Tongue (tissue), 2 donors: ENCODE results near the gene ARHGAP12. TPM values are rescaled to one million over a fixed set of nuclear protein-coding genes. Genes with fewer than 3 reads are reported as not detected.
A peak's percentile ranks its signal among the peaks of the same experiment; 100 is the strongest.
"Not testable (repeated sequence)": the region's sequence is repeated elsewhere in the genome, so short reads cannot be mapped to it uniquely, and the experiment has no call there.

Experiments
- DNase-seq: peaks from one replicate; pipeline ENCODE4 v3.0.0-alpha.2; 2015
- total RNA-seq: library from RNA; depleted of rRNA; stranded (reverse); fragments of >200 nt; gene quantifications from one replicate; pipeline ENCODE4 v1.2.3, GENCODE V29; 2014

The ARHGAP12 gene
- total RNA-seq, 1 donor from 2014 or later, result 62.6 TPM

GRCh38 chr10:31819391-31819820 is 109.2 kb downstream of the ARHGAP12 start:
- DNase-seq, result peak; percentile 49

GRCh38 chr10:31816318-31816717 is 112.3 kb downstream of the ARHGAP12 start:
- no peak for DNase-seq

DNA sequence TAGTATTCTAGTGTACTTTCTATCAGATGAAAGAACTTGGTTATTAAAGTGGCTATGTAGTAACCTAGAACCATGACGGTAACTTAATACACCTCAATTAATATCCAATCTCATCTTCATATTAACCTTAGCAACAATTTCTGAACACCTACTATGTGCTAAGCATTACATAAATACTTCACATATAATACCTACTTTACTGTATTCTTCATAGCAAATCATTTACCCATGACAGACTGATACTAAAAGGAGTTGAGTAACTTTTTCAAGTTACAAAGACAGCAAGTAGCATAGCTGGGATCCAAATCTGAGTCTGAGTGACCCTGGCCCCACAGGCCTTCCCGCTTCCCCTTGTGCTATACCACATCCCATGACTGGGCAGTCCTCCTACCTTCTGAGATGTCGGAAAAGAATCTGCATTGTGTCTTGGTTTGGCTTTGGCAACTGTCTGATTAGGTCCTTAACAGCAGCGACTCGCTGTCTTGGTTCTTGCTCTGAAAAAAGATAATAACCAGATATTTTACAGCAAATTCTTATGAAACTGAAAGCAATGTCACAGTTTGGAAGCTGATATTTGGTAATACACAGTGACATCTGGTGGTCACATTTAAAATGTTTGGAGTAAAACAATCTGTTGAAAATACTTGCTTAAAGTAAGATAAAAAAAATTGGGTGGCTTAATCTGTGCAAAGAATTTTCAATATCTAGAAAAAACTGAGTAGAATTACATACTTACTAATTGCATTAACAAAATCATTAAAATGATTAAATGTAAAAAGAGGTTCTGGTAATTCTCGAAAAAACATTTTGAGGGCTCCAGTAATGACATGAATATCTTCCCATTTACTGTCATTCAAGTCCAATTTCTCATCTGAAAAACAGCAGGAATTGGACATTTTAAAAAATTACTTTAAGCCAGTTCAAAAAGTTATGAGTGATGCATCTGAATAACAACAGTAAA is 120.1 kb downstream of the ARHGAP12 start:
- DNase-seq, result peak; percentile 89

- peak; percentile 37 for DNase-seq
These were observed 124.2 kb downstream of the ARHGAP12 start for GRCh38 chr10:31804352-31804810.

DNA sequence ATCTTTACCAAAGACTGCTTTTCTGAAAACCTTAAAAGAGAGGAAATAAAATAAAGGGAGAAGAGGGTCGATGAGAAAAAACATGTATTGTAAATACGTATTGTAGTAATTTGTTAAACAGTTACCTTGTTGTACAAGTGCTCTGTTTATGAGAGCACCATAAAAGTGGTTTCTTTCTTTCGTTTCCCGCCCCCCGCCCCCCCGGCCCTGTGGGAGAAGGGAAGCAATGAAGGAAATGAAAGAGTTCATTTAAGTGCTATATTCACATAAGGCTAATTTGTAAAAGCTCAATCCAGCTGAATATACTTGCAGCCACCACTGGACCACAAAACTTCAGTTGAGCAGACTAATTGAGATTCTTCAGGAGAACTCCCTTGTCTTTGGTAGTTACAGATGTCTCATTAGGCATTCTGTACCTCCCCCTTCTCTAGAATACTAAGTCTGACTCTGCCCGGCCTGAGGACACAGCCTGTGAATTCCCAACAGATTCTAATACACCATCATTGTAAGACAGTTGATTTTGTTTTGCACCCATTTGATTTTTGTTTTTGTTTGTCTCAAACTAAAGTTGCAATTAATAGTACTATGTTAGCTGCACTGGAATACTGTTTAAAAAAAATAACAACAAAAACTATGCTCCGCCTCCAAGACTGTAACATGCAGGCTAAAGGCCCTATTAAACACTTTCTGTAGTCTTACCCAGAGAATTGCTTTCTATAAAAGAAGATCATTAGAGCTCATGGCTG is 124.9 kb downstream of the ARHGAP12 start:
- peak; percentile 29 for DNase-seq

- DNase-seq, result no peak
These were observed 129.4 kb downstream of the ARHGAP12 start for GRCh38 chr10:31799181-31799580.

GRCh38 chr10:31792745-31793144 is 135.9 kb downstream of the ARHGAP12 start:
- no peak for DNase-seq

DNA sequence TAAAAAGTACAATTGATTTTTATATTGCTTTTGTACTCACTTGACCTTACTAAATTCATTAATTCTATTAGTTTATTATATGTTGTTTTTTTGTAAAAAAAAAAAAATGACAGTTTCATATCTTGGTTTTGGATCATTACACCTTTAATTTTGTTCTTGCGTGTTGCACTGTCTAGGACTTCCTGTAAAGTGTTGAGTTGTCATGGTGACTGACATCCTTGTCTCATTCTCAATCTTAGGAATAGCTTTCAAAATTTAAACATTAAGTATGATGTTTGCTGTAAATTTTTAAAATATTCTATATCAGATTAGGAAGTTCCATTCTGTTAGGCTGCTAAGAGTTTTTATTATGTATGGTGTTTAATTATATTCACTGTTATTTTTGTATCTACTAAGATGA is 139.1 kb downstream of the ARHGAP12 start:
- DNase-seq, result no peak

- DNase-seq, result no peak
These were observed 145.9 kb downstream of the ARHGAP12 start for GRCh38 chr10:31782701-31783100.

DNA sequence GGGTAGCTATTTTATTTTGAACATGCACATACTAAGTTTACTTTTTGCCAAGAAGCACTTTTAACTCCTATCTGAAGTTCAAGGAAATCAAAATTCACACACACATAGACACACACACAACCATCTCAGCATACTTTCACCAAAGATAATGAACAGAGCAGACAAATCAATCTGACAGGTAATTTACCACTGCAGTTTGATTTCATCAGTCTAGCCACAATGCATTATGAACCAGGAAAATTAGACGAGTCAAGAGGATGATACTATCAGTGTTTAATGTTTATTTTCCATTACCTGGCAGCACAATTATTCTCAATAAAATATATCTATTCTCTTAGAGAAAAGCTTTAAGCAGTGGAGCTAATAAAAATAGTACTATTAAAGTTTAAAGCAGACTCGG is 147.9 kb downstream of the ARHGAP12 start:
- no peak for DNase-seq

DNA sequence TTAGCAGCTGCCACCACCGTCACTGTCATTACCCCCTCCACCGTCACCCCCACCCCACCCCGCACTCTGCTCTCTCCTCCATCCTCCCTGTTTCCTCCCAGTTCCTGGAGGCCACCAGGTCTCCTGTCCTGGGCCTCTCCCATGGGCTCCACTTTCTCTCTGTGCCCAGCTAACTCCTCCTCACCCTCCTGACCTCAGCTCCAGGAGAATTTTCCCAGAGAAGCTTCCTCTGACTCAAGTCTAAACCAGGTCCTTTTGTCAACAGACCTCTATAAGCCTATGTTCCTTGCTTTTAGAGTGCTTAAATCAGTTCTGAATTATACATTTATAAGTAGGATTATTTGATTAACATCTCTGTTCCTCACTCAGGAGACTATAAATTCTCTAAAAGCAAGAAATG is 150.0 kb downstream of the ARHGAP12 start:
- DNase-seq, result no peak

DNA sequence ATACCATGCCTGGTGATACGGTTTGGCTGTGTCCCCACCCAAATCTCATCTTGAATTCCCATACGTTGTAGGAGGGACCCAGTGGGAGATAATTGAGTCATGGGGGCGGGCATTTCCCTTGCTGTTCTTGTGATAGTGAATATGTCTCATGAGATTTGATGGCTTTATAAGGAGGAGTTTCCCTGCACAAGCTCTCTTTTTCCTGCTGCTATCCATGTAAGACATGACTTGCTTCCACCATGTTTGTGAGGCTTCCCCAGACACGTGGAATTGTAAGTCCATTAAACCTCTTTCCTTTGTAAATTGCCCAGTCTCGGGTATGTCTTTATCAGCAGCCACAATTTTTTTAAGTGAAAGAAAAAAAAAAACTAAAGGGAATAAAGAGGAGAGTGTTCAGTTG is 152.5 kb downstream of the ARHGAP12 start:
- DNase-seq, result no peak

- no peak for DNase-seq
These were observed 153.5 kb downstream of the ARHGAP12 start for GRCh38 chr10:31774928-31775650.

GRCh38 chr10:31774299-31774900 is 154.2 kb downstream of the ARHGAP12 start:
- peak; percentile 90 for DNase-seq

DNA sequence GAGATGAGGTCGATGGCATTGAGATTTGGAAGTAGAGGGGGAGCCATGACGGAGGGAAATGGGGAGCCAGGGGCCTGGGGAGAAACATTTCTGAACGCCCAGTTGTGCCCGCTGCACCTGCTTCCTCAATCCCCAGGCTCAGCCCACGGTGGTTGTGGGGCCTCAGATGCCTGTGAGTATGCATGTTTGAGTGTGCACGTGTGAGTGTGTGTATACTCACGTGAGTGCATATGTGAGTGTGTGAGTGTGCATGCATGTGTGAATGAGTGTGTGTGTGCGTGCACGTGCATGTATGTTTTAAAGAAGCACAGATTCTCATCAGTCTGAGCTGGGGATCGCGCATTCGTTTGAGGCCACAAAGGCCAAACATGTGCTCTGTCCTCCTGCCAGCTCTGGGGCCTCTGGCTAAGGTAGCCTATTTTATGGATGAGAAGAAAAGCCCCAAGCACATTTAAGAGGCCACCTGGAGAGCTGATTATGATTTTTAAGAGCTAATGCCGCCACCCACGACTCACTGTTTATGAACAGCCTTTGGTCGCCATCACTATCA is 154.8 kb downstream of the ARHGAP12 start:
- peak; percentile 68 for DNase-seq

DNA sequence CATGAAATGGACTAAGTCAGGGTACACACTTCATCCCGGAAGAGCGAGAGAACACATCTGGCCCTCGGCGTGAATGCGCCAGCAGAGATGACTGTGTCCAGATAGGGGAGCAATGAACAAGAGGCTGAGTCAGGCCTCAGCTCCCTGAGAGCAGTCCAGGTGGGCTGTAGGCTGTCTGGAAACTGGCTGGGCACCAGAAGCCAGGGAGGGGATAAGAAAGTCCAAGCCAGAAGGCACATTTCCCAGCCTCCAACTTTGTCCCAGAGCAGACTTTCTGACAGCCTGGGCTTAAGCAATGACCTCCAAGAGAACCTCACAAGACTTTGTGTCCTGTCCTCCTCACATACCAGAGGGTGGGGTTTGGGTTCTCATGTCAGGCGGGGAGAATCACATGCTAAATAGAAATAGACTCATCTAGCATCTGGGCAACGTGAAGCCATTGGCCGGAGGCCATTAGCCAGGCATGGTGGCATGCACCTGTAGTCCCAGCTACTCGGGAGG is 157.2 kb downstream of the ARHGAP12 start:
- DNase-seq, result peak; percentile 52

DNA sequence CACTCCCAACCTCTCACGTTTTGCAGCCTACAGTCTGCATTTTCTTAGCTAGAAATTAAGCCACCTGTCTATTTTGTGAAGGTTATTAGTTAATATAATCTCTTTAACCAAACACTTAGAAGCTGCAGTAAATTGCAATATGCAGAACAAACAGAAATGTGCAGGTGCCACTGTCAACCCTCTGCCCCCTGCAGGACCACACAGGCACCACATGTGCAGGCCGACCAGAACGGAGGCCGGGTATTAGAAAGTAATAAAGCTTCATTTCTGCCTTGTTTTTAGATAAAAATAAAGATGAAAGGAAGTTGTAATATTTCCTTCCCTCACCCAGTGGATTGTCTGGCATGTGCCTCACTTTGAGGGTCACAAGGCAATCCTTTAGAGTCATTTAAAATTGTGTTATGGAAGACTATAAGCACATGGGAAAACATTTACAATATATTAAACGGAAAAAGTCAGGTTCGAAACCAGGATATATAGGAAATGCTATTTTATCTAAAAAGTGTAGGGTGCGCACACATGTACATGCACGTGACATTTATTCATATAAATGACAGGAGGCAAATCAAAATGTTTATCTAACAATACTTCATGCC is 158.2 kb downstream of the ARHGAP12 start:
- peak; percentile 35 for DNase-seq

GRCh38 chr10:31769564-31769963 is 159.1 kb downstream of the ARHGAP12 start:
- DNase-seq, result no peak

DNA sequence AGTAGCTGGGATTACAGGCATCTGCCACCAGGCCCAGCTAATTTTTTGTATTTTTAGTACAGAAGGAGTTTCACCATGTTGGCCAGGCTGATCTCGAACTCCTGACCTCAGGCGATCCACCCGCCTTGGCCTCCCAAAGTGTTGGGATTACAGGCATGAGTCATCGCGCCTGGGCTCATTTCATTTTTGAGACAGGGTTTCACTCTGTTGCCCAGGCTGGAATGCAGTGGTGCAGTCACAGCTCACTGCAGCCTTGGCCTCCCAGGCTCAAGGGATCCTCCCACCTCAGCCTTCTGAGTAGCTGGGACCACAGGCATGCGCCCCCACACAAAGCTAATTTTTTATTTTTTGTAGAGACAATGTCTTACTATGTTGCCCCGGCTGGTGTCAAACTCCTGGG is 159.7 kb downstream of the ARHGAP12 start:
- DNase-seq, result not testable (repeated sequence)

- DNase-seq, result no peak
These were observed 160.2 kb downstream of the ARHGAP12 start for GRCh38 chr10:31768467-31768866.

DNA sequence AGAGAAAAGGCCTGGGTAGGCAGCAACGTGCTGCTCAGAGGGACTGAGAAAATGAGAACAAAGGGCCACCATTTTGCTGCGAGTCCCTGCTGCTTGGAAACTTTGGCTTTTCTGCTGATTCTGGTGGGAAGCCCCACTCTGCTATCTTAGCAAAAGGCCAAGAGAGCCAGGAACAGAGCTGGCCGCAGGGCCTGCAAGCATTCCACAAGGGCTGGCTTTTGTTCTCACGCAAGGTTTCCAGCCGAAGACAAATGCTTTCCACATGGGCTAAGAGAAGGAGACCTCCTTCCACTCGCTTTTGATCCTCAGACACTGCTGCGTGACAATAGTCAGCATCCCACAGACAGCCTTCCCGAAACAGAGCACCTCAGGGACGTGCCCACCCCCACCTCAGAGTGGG is 163.1 kb downstream of the ARHGAP12 start:
- DNase-seq, result no peak
